HG02884 (cell line): ENCODE results near the gene STT3B.
"Not testable (repeated sequence)": the region's sequence is repeated elsewhere in the genome, so short reads cannot be mapped to it uniquely, and the experiment has no call there.

ENCODE experiments used
- ATAC-seq: cut with Tn5 transposase; IDR thresholded peaks from one replicate; pipeline ENCODE4 v1.9.1; 2021; ENCODE audit warnings: mild to moderate bottlenecking, moderate library complexity; ENCODE audit not compliant: unreplicated experiment

Gene STT3B

DNA sequence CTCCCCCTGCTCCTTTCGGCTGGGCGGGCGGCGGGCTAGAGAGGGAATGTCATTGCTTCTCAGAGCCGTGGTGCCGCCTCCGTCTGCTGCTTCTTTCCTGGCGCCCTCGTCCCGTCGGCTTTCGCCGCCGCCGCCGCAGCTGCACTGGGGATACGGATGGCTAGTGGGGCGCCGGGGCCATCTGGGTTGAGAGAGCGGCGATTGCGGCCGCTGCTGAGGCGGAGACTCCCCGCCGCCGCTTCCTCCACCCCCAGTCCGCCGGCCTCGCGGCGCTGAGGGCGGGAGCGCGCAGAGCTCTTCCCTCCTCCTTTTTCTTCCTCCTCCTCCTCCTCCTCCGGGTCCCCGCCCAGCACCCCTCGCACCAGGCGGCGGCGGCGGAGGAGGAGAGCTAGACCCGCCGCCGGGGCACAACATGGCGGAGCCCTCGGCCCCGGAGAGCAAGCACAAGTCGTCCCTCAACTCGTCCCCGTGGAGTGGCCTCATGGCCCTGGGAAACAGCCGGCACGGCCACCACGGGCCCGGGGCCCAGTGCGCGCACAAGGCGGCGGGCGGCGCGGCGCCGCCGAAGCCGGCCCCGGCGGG lies at the start of gene STT3B:
Gene STT3B, plus strand, starts transcription at position 339 of the 582 bp plus-strand sequence. Its CDS starts 74 bp downstream, at position 413.
- ATAC-seq: peak; percentile 49

DNA sequence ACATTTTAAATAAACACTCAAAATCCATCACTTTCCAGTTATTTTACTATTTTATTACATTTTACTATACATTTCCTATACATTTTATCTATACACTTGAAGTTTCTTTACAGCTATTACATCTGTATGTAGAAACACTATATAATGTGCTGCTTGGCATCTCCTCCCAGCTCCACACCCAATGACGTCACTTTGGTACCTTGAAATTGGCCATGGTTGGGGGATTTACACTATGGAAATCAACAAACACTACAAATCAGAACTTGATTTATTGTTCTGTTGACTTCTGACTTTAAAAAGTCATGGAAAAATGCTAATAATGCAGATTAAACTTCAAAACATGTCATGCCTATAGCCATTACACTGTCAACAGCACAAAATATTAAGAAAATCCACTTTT lies 48.9 kb upstream of the STT3B start:
- no peak for ATAC-seq

DNA sequence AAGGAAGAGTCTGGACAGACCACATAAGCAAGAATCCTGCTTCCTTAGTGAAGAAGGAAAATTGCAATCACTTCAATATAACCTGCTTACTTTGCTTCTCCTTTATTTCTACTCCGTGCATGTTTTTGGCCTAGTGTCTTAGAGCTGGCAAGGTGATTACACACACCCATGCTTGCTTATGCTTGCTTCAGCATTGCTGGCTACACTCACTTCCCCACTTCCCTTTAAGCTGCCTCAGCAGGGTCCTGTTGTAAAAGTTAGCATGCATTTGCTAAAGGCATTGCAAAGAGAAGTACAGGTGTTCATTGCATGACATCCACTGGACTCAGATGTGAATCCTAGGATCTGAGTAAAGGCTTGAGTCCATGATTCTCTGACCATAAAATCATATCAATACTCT lies 47.5 kb upstream of the STT3B start:
- no peak for ATAC-seq

DNA sequence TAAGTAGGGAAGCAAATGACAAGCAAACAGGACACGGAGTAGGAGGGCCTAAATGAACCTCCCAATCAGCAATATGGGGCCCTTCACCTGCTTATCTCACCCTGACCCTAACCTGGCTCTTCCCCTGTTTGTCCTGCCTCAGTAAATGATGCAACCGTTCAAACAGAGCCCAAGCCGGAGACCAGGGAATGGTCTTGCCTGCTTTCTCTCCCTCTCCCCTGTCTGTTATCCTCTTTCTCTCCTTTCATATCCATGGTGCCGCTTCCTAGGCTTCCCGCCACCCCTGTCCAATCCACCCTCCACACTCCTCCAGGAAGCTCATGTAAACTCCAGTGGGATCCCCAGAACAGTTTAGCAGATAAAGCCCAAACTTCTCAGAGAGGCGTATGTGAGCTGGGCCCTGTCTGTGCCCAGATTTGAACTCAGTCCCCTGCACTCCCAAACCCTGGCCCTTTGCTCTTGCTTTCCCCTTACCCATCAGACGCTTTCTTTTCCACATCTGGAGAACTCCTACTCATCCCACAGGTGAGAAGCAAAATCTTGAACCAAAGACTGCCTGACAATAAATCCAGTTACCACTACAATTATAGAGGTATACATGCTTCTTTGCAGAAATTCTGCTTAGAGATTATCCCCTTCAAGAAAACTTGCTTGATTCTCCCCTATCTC lies 45.7 kb upstream of the STT3B start:
- ATAC-seq: no peak

DNA sequence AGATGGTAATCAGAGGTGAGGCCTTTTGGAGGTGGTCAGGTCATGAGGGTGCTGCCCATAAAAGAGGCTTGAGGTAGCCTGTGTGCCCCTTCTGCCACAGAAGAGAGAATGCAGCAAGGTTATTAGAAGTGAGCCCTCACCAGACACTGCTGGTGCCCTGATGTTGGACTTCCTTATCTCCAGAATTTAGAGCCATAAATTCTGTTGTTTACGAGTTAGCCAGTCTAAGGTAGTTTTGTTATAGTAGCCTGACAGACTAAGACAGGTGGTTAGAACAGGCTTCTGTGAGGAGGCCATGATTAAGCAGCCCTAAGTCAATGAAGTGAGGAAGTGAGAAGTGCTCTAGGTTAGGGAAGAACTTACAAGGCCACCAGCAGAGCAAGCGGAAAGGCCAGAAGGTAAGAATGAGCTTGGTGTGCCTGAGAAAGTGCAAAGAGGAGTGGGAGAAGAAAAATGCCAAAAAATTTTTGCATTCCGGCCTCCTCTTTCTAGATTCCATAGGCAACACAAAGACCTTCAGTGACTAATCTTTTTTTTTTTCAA lies 44.2 kb upstream of the STT3B start:
- ATAC-seq: no peak

DNA sequence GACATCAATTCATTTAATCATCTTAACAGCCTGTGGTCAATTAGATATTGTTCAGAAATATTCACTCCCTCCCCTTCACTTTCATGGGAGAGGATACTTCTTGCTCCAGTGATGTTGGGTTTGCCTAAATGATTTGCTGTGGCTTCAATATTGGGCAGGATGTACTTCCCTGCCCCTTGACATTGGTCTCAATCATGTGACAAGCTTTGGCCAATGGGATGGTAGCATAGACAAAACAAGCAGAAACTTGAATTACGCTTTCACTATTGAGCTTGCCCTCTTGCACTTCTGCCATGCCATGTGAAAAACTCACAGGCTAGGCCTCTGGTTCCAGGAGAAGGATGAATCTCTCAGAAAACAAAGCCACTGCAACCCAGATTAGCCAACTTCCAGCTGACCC lies 42.2 kb upstream of the STT3B start:
- no peak for ATAC-seq

DNA sequence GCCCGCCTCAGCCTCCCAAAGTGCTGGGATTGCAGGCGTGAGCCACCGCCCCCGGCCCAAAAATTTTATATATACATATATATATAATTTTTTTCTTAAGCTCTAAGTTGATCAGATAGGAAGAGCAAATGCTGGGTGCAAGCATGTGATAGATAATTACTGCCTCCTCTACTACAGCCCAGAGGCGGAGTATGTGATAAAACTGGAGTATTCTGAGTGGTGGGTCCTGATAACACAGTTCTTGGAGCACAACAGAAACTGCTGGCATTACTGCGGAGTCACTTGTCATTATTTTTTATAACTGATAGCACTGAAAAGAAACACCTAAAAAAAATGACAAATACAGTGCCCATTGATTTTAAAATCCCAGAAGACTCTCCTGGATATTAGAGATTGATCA lies 41.1 kb upstream of the STT3B start:
- no peak for ATAC-seq

DNA sequence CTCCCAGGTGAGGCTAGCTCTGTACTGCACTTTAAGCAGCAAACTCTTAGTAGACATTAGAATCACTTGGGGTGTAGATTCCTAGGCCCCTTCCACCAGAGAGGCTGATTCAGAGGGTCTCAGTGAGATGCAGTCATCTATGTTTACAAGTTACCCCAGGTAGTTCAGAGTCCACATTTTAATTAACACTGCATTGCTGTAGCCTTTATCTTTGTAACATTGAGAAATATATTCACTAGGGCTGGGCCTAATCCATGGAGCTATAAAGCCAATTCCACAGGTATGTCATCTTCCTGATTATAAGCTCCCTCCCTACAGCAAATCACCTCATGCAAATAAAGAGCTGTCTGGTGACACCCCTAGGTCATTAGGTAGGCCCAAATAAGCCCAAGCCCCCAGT lies 39.6 kb upstream of the STT3B start:
- ATAC-seq: no peak

DNA sequence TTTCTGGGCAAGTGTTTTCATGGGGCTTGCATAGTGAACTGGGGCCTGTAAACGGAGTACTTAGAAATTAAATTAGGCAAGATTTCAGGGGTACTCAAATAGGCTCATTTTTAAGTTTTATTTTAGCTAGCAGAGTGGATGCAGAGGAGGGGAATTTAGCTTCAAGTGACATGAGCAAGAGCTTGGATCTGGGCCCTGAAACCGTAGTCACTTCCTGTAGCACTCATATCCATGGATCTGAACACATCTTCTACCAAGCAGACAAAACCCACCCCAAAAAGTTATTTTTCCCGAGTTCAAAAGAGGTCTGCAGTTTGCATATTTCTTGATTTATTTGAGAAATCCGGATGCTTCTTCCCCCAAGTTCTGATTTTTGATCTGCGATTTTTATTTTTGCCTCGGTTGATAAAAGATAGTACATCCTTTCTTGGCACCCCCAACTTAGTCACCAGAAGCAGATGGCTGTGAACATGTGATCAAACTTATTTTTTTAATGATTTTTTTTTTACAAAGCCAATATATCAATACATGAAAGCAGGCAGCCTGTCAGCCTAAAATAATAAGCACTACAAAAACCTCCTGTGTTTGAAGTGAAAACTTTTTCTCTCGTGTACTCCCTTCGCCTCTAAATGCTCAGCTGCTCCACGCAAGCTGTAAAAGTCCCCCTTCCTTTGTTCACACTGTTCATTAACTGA lies 36.6 kb upstream of the STT3B start:
- no peak for ATAC-seq

DNA sequence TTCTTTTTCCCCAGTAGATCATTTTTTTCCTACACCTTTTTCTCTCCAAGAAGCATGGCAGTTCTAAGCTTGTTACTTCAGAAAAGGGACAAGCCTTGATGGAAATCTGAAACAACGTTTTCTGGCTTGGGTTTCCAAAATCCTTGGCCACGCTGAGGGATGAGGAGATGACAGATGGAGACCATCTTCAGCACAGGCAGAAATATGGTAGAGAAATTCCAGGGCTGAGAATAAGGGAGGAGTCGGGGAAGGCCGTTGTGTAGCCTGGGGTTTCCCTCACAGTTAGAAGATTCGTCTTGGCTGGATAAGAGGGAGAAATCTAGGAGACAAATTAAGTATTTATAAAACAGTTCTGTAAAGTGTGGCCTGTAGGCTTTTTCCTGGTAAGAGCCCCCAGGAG lies 33.9 kb upstream of the STT3B start:
- no peak for ATAC-seq

DNA sequence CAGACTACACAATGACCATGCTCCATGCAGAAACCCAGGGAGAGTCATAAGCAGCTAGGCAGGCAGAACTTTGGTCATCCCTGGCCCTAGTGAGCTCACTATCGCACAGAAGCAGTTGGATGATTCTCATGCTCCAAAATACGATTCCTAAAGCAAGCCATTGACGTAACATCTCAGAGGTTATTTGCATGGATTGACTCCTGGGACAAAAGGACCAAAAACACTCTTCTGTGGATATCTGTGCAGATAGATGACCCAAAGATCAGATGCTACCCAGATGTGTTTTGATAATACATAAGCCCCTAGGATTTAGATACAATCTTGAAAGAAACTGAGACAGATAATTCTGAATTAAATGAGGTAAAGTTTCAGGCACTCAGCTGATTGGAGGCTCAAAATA lies 33.4 kb upstream of the STT3B start:
- no peak for ATAC-seq

DNA sequence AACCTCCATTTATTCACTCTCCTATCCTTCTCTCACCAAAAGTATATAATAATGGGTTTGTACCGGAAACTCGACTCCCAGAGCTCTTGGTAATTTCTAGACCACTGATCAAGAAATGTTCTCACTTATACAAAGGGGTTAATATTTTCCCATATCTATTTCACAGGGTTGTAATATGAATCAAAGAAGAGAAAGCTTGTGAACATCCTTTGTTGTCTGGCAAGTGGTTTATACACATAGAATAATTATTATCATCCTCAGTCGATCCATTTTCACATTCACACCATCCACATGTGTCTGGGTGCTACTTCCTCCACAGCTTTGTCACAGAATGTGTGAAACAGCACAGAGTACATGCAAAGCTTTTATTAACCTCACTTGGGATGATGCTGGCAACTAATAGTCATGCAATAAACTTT lies 29.9 kb upstream of the STT3B start:
- no peak for ATAC-seq

DNA sequence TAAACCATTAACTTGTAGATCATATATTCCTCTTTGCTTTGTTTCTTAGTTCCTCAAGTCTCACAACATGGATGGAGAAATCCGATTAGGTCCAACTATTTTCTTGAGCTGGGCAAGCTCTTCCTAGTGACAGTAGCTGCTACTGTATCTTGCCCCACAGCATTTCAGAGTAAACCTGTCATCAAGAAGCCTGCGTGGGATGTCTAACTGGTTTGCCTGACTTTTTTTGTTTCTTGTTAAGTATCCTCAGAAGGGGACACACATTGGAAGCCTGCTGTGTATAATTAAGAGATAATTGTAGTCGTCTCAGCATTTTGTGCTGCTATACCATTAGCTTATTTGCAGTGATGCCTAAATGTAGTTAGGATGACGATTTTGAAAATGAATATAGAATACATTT lies 29.3 kb upstream of the STT3B start:
- ATAC-seq: no peak

DNA sequence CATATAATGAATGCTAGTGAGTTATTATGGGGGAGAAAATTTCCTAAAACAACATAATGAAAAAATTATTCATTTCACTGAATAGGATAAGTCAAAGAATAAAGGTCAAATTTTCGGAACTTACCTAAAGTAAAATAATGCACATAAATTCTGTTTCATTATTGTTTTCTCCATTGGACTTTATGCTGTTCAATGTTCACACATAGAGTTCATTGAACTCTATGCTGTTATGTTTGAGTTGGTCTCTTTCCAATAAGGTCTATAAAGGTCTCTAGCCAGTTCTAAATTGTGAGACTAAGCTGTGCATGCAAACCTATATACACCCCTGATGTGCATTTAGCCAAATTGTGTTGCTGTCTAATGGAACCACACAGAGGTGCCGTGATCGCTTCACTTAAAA lies 28.5 kb upstream of the STT3B start:
- ATAC-seq: no peak

DNA sequence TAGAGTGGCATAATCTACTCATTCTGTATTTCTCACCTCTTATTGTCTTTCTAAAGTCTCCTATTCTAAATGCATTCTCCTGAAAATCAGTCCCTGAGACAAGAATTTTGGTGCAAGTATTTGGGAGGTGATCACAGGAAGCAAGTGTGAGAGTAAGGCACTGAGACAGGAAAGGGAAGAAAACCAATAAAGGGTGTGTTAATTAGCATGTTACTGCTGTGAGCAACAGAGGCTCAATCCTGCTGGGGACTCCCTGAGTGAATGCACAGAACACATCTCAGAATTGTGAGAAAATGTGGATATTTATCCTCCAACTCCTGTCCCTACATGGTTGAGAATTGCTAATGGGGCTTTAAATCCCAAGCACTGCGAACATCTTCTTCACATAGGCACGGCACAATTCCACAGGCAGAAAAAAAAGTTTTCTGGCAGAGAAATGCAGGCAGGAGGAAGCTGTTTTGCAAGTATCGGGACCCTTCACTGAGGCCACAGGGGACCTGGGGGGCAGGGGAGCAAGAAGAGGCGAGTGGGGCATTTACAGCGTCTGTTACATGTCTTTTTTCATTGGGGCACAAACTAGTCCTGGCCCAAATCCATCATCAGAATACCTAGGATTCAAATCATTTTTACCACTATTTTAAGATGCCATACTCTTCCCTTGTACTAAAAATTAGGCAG lies 27.2 kb upstream of the STT3B start:
- no peak for ATAC-seq

DNA sequence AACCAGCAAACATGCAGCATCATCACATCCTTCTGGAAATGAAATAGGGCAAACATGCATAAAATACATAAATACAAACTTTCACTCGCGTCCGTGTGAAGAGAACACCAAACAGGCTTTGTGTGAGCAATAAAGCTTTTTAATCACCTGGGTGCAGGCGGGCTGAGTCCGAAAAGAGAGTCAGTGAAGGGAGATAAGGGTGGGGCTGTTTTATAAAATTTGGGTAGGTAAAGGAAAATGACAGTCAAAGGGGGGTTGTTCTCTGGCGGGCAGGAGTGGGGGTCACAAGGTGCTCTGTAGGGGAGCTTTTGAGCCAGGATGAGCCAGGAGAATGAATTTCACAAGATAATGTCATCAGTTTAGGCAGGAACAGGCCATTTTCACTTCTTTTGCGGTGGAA lies 26.2 kb upstream of the STT3B start:
- not testable (repeated sequence) for ATAC-seq

DNA sequence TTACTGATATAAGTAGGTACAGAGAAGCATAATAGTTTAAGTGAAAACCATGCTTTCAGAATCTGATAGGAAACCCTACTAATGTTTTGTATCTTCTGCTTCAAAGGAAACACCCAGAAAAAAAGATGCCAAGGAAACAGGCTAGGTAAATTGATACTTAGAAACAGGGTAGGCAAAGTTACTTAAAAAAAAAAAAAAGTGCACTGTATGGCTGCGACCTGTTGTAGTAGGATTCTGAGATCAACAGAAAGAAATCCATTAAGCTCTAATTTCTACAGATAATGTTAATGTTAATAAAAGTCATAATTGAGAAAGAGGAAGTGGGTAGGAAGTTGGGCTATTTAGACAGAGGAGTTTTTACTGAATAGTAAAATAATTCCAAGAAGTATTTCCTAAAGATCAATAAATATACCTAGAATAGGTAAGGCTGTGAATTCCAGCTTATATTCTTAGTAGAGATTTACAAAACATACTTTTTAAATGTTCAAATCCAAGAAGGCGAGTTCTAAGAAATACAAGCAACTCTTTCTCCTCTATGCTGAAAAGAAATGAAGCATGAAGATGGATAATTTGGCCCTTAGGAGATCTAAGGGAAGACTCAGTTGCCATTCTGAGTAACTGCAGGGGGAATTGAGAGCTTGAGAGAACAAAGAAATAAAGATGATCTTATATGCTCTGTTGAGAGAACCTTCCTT lies 24.1 kb upstream of the STT3B start:
- ATAC-seq: no peak

DNA sequence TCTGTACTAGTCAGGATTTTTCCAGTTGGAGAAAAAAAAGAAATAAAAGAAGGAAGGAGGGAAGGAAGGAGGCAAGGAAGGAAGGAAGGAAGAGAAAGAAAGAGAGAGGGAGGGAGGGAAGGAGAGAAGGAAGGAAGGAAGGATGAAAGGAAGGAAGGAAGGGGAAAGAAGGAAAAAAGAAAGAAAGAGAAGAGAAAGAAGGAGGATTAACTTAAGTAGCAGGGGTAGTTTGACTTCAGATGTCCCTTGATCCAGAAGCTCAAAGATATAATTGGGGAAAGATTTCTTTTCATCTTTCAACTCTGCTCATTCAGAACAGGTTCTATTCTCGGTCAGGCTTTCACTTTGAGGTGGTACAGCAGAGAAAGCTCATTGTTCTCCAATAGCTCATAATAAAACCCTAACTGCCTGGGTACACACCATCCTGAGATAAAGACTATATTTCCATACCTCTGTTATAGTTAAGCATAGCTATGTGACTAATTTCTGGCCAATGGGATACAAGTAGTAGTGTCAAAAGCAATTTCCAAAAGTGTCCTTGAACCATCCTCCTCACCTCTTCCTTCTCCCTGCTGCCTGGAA lies 23.5 kb upstream of the STT3B start:
- no peak for ATAC-seq

DNA sequence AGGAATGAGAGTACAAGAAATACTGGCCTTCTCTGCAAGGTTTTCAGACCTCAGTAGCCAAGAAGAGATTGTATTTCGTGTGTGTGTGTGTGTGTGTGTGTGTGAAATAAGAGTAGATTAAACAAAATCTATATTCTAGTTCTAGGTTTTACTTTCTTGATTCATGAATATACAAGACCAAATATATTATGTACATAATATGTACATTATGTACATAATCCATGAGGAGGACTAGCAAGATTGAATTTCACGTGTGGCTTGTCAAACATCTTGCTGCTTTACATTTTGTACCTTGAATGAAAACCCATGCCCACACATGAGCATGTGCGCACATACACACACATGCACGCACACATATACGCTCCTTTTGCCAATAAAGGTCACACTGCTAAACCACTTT lies 18.2 kb upstream of the STT3B start:
- ATAC-seq: no peak

DNA sequence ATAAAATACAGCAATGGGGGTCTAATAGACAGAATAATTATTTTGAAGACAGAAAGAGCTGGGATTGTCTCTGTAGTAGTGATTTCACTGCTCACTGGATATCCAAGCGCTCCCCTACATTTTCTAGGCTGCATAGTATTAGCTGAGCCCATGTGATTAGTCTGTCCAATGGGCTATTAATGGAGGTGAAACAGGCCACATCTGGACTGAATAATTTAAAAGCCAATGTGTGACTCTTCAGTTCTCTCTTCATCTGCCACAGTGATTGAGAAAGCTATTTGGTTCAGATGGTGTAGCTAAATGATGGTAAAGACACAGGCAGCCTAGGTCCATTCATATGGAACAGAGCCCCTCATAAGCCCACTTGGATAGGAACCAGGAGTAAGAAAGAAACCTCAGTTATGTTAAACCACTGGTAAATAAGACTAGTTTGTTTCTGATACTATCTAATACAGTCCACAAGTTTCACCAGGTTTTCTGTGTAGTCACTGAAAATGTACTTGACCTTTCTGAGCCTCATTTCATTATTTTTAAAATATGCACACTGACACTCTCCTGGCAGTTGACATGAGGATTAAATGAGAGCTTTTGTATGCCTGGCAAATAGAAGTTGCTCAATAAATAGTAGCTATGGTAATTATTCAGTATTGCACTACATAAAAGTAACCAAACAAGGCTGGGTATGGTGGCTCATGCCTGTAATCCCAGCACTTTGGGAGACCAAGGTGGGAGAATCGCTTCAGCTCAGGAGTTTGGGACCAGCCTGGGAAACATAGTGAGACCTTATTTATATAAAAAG lies 17.0 kb upstream of the STT3B start:
- ATAC-seq: no peak
